Tibial artery (tissue), 4 donors: ENCODE data around the gene GAA.

Experiments used
- DNase-seq, 2 donors: peaks; one replicate each; pipeline ENCODE4 v3.0.0-alpha.2; 2019
- H3K27ac ChIP-seq, 2 donors: fragments of 200-600 bp; sonication (generic) in 1 of 2; 1 replicate in 1 of 2; 2 replicates in 1 of 2; pipeline ENCODE4 v1.5.1; 2018 to 2019; ENCODE audit warnings: mild to moderate bottlenecking in 1 of 2
- H3K27me3 ChIP-seq, 2 donors: fragments of 200-600 bp; sonication (generic) in 1 of 2; one replicate each; pipeline versions ENCODE4 v1.5.1 to v1.6.0; 2016 to 2019
- H3K36me3 ChIP-seq, 3 donors: fragments of 200-600 bp; sonication (generic) in 2 of 3; one replicate each; pipeline ENCODE4 v1.5.1; 2016 to 2019; ENCODE audit warnings: mild to moderate bottlenecking in 2 of 3
- H3K4me1 ChIP-seq, 4 donors: fragments of 200-600 bp; sonication (generic) in 2 of 4; 1 replicate in 3 of 4; 2 replicates in 1 of 4; pipeline ENCODE4 v1.5.1; 2016 to 2019
- H3K4me3 ChIP-seq, 2 donors: fragments of 200-600 bp; sonication (generic) in 1 of 2; 1 replicate in 1 of 2; 2 replicates in 1 of 2; pipeline ENCODE4 v1.5.1; 2018 to 2019; ENCODE audit warnings: mild to moderate bottlenecking in 2 of 2
- H3K9me3 ChIP-seq, 3 donors: fragments of 200-600 bp; sonication (generic) in 1 of 3; one replicate each; pipeline ENCODE4 v1.5.1; 2016 to 2019
- CTCF ChIP-seq, 2 experiments: fragments of 200-600 bp in 1 of 2; fragments of 450-650 bp in 1 of 2; IDR thresholded peaks; one replicate each; pipeline ENCODE4 v1.5.1; 2017 to 2019; ENCODE audit warnings: antibody characterized with exemption in 2 of 2, mild to moderate bottlenecking in 1 of 2, moderate library complexity in 1 of 2
- intact Hi-C: fragments of 100-400 bp; cut with DNase I; formaldehyde crosslinking; loops from one replicate; pipeline ENCODE4 v1.15.0; 2023; ENCODE audit warnings: low total_unique reads

The GAA gene

GRCh38 chr17:80117491-80118401, 16.4 kb downstream of the GAA start:
- no peaks in the 10 kb centered on the region for H3K4me1 ChIP-seq
- intact Hi-C loops, result no loop called here
- DNase-seq, result no peak
- H3K27ac ChIP-seq, result no peak overlapping the region
- no peaks in the 10 kb centered on the region for H3K9me3 ChIP-seq
- TF ChIP-seq CTCF (IDR thresholded peaks at IDR 0.05), result no peak
- no peak overlapping the region for H3K4me3 ChIP-seq
- peaks cover 0 to 3% of the 10 kb centered on the region in 2 donors for H3K27me3 ChIP-seq
- H3K36me3 ChIP-seq, result peaks cover 0 to 39% (median 6%) of the 10 kb centered on the region in 3 donors

DNA sequence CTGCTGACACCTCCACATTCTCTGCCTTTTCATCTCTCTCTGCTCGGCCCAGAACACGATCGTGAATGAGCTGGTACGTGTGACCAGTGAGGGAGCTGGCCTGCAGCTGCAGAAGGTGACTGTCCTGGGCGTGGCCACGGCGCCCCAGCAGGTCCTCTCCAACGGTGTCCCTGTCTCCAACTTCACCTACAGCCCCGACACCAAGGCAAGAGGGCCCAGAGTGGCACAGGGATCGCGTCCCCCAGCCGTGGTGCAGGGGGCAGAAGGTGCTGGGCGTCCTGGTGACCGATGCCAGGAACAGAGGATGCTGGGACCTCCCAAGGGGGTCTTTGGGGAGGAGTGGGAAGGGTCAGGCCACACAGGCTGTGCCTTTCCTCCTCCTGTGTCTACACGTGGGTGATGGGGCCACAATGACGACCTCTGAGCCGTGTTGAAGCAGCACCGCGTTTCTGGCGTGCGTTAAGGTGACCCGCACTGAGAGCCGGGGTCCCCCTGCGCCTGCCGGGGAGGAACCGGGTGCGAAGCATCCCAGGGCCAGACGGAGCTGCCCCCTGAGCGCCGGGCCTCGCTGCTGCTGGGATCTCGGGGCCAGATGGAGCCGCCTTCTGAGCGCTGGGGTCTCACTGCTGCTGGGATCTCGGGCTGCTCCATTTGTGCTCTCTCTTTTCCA, 17.4 kb downstream of the GAA start:
- intact Hi-C loops, result no loop called here

GRCh38 chr17:80119271-80119791, 17.9 kb downstream of the GAA start:
- Histone ChIP-seq H3K27me3 (peaks cover 0 to 15% of the 10 kb centered on the region in 2 donors), H3K4me1 (peaks cover 0 to 7% (median 0%) of the 10 kb centered on the region in 4 donors), H3K36me3 (peaks cover 0 to 32% (median 6%) of the 10 kb centered on the region in 3 donors), H3K9me3 (no peaks in the 10 kb centered on the region), H3K4me3 (no peak overlapping the region), H3K27ac (no peak overlapping the region)
- no peak for TF ChIP-seq CTCF (IDR thresholded peaks at IDR 0.05)
- no peak for DNase-seq
- intact Hi-C loops, result no loop called here

More for the DNA sequence above, 17.4 kb downstream of the GAA start:
- no peak for TF ChIP-seq CTCF (IDR thresholded peaks at IDR 0.05)
- Histone ChIP-seq H3K36me3 (peaks cover 0 to 32% (median 6%) of the 10 kb centered on the region in 3 donors), H3K4me3 (no peak overlapping the region), H3K27me3 (peaks cover 0 to 11% of the 10 kb centered on the region in 2 donors), H3K27ac (no peak overlapping the region), H3K4me1 (peaks cover 0 to under 1% (median 0%) of the 10 kb centered on the region in 4 donors), H3K9me3 (no peaks in the 10 kb centered on the region)
- no peak for DNase-seq

GRCh38 chr17:80119839-80120238, 18.5 kb downstream of the GAA start:
- intact Hi-C loops, result no loop called here
- Histone ChIP-seq H3K36me3 (peaks cover 0 to 32% (median 6%) of the 10 kb centered on the region in 3 donors), H3K4me3 (no peak overlapping the region), H3K4me1 (peaks cover 0 to 7% (median 0%) of the 10 kb centered on the region in 4 donors), H3K9me3 (no peaks in the 10 kb centered on the region), H3K27me3 (peaks cover 0 to 20% of the 10 kb centered on the region in 2 donors), H3K27ac (no peak overlapping the region)
- DNase-seq, result no peak
- TF ChIP-seq CTCF (IDR thresholded peaks at IDR 0.05), result no peak

GRCh38 chr17:80122026-80122575, 20.7 kb downstream of the GAA start:
- no peak for DNase-seq
- Histone ChIP-seq H3K9me3 (no peaks in the 10 kb centered on the region), H3K27me3 (peaks cover 0 to 23% of the 10 kb centered on the region in 2 donors), H3K4me1 (peaks cover 0 to 7% (median 0%) of the 10 kb centered on the region in 4 donors), H3K27ac (no peak overlapping the region), H3K4me3 (no peak overlapping the region), H3K36me3 (peaks cover 0 to 29% (median 6%) of the 10 kb centered on the region in 3 donors)
- no peak for TF ChIP-seq CTCF (IDR thresholded peaks at IDR 0.05)
- intact Hi-C loops, result no loop called here
